ENCODE results near the gene RPL38. TPM values are rescaled to one million over a fixed set of nuclear protein-coding genes. Genes with fewer than 3 reads are reported as not detected.

Gene RPL38
- total RNA-seq, 1 donor from 2014 or later: 1,028 TPM

DNA sequence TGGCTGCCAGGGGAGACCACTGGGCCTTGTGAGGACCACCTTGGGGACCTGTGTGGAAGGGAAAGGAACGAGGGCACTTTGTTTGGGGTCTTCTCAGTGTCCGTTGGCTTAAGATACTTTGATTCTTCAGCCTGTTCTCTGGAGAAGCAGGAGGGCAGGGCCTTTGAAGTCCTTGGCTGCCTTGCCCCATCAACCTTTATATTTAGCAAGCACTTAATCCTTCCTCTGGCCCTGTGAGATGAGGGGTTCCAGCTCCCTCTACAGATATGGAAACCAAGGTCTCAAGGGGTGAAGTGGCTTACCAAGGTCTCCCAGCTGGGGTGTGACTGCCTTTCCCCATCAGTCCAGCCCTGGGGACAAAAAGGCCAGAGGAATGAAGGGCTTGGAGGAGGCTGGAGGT lies 38.4 kb downstream of the RPL38 start:
- no peak for DNase-seq (ENCODE audit: extremely low spot score, unreplicated experiment)
- H3K4me1 Mint-ChIP-seq (ENCODE audit: unreplicated experiment): peaks cover 16% of the 10 kb centered on the region

DNA sequence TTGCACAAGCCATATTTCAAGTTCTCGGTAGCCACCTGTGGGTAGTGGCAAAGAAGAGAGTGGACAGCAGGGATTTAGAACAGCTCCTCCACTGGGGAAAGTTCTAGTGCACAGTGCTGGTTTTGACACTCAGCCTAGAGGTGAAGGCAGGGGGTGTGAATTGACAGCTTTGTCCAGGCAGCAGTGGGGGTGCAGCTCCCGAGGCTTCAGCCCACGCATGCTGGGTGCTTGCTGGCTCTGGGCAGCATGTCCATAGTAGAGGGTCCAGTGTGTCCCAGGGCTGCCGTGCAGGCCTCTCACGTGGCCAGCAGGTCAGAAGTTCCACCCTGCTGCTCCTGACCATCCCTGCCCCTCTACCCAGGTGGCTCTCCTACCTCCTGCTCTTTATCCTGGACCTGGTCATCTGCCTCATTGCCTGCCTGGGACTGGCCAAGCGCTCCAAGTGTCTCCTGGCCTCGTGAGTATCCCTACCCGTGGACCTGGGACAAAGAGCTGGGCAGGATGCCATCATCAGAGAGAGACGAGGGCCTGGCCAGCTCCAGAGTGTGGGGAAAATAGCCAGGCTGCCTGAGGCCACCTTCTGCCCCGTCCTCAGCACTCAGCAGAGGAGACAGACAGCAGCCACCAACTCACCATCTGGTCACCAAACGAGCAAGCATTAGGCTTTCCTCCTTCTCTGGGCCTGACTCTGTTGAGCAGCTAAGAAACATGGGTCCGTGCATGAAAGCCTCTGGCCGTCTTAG lies 39.7 kb downstream of the RPL38 start:
- Mint-ChIP-seq H3K27ac (no peak overlapping the region), H3K4me3 (no peak overlapping the region), H3K36me3 (no peaks in the 10 kb centered on the region), H3K27me3 (no peaks in the 10 kb centered on the region), H3K4me1 (ENCODE audit: unreplicated experiment) (peaks cover 16% of the 10 kb centered on the region), H3K9me3 (no peaks in the 10 kb centered on the region)
- TF ChIP-seq, protein P1, sequence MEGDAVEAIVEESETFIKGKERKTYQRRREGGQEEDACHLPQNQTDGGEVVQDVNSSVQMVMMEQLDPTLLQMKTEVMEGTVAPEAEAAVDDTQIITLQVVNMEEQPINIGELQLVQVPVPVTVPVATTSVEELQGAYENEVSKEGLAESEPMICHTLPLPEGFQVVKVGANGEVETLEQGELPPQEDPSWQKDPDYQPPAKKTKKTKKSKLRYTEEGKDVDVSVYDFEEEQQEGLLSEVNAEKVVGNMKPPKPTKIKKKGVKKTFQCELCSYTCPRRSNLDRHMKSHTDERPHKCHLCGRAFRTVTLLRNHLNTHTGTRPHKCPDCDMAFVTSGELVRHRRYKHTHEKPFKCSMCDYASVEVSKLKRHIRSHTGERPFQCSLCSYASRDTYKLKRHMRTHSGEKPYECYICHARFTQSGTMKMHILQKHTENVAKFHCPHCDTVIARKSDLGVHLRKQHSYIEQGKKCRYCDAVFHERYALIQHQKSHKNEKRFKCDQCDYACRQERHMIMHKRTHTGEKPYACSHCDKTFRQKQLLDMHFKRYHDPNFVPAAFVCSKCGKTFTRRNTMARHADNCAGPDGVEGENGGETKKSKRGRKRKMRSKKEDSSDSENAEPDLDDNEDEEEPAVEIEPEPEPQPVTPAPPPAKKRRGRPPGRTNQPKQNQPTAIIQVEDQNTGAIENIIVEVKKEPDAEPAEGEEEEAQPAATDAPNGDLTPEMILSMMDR (conservative IDR thresholded peaks at IDR 0.05): no peak
- no peak for DNase-seq (ENCODE audit: extremely low spot score, unreplicated experiment)

More for the DNA sequence above, 38.4 kb downstream of the RPL38 start:
- Mint-ChIP-seq H3K9me3 (no peaks in the 10 kb centered on the region), H3K27me3 (no peaks in the 10 kb centered on the region), H3K36me3 (no peaks in the 10 kb centered on the region), H3K4me3 (no peak overlapping the region), H3K27ac (no peak overlapping the region)
- TF ChIP-seq, protein P1 (conservative IDR thresholded peaks at IDR 0.05): no peak

DNA sequence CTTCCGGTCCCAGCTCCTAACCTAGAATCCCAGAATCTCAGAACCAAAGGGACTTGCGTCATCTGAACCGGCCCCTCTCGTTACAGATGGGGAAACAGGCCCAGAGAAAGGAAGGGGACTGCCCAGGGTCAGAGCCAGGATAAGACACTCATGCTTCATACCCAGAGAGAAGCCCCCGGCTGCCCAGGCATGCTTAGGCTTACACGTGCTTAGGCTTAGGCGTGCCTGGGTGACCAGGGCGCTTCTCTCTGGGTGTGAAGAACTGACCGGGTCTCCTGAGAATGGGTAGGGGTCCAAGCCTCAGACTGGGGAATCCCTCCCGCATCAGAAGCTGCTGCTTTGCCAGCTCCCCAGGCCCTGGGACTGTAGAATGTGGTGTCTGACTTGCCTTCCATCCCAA lies 40.6 kb downstream of the RPL38 start:
- Mint-ChIP-seq H3K4me1 (ENCODE audit: unreplicated experiment) (peaks cover 16% of the 10 kb centered on the region), H3K27me3 (no peaks in the 10 kb centered on the region), H3K9me3 (no peaks in the 10 kb centered on the region), H3K36me3 (no peaks in the 10 kb centered on the region), H3K27ac (no peak overlapping the region), H3K4me3 (no peak overlapping the region)
- TF ChIP-seq, protein P1 (conservative IDR thresholded peaks at IDR 0.05): no peak
- no peak for DNase-seq (ENCODE audit: extremely low spot score, unreplicated experiment)

DNA sequence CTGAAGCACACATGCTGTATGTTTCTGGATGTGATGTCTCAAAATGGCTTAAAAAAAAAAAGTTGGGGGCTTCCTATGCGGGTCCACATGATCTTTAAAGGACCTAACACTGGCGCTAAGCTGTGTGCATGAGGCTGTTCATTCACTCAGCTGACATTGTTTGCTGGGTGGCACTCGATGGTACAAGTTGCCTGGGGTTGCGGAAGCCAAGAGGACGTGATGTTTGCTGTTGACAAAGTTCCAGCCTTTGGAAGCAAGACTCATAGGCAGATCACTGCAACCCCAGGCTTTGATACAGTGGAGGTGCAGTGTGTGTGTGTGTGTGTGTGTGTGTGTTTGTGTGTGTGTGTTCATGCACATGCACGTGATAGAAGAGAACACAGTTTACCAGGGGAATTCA lies 41.1 kb downstream of the RPL38 start:
- Mint-ChIP-seq H3K27me3 (no peaks in the 10 kb centered on the region), H3K36me3 (no peaks in the 10 kb centered on the region), H3K9me3 (no peaks in the 10 kb centered on the region), H3K4me3 (no peak overlapping the region), H3K4me1 (ENCODE audit: unreplicated experiment) (peaks cover 16% of the 10 kb centered on the region), H3K27ac (no peak overlapping the region)
- DNase-seq (ENCODE audit: extremely low spot score, unreplicated experiment): no peak
- TF ChIP-seq, protein P1 (conservative IDR thresholded peaks at IDR 0.05): no peak

DNA sequence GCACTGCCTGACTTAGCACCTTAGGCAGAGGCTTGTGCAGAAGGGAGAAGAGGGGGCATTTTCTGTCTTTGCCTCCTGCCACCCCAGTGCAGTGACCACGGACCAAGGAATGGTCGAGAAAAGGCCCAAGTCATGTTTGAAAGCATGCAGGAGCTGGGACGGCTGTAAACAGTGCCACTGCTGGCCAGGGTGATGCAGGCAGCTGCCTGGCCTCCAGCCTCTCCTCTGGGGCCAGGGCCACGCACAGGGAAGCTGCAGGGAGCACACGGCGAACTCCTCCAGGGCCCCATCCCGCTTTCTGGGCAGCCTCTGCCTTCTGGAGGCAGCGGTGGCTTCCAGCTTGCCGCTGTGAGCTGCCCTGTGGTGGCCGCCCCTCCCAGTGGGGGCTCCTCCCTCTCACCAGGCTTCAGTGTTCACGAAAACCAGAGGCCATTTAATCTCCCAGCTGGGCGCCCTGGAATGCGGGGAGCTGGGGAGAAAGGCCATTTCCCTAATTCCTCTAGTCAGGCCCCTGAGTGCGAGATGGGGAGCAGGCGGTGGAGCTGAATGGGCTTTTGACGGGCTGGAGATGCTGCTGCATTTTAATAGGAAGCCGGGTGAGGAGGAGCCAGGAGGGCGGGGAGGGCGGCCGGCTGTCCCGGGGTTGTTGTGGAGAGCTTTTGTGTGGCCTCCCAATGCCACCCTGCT lies 41.8 kb downstream of the RPL38 start:
- no peaks in the 10 kb centered on the region for H3K36me3 Mint-ChIP-seq
- H3K4me1 Mint-ChIP-seq (ENCODE audit: unreplicated experiment): peaks cover 16% of the 10 kb centered on the region
- peak overlapping the region; percentile 58 for H3K4me3 Mint-ChIP-seq
- DNase-seq (ENCODE audit: extremely low spot score, unreplicated experiment): no peak
- TF ChIP-seq, protein P1 (conservative IDR thresholded peaks at IDR 0.05): peak; percentile 55
- no peaks in the 10 kb centered on the region for H3K27me3 Mint-ChIP-seq
- no peaks in the 10 kb centered on the region for H3K9me3 Mint-ChIP-seq
- H3K27ac Mint-ChIP-seq: no peak overlapping the region
